Amniotic stem cell (primary cell): ENCODE results near the gene AGPS.
"Not testable (repeated sequence)": the region's sequence is repeated elsewhere in the genome, so short reads cannot be mapped to it uniquely, and the experiment has no call there.

Source experiments
- DNase-seq: peaks from one replicate; lab custom pipeline; 2025; lab: John Stamatoyannopoulos, UW

Gene AGPS

GRCh38 chr2:177530561-177530960 is 138.0 kb downstream of the AGPS start:
- DNase-seq, result no peak

- no peak for DNase-seq
These were observed 139.1 kb downstream of the AGPS start for GRCh38 chr2:177531706-177532105.

GRCh38 chr2:177532567-177532966 is 140.0 kb downstream of the AGPS start:
- no peak for DNase-seq

- no peak for DNase-seq
These were observed 140.7 kb downstream of the AGPS start for GRCh38 chr2:177533253-177533652.

GRCh38 chr2:177535000-177535399 is 142.4 kb downstream of the AGPS start:
- no peak for DNase-seq

- DNase-seq, result no peak
These were observed 143.5 kb downstream of the AGPS start for GRCh38 chr2:177535958-177536504.

- no peak for DNase-seq
These were observed 144.6 kb downstream of the AGPS start for GRCh38 chr2:177537213-177537612.

GRCh38 chr2:177537636-177538035 is 145.1 kb downstream of the AGPS start:
- DNase-seq, result no peak

- DNase-seq, result no peak
These were observed 145.8 kb downstream of the AGPS start for GRCh38 chr2:177538323-177538722.

- no peak for DNase-seq
These were observed 147.7 kb downstream of the AGPS start for GRCh38 chr2:177540283-177540682.

- DNase-seq, result no peak
These were observed 148.9 kb downstream of the AGPS start for GRCh38 chr2:177541258-177541991.

- DNase-seq, result no peak
These were observed 149.8 kb downstream of the AGPS start for GRCh38 chr2:177542396-177542795.

- DNase-seq, result peak; percentile 1
These were observed 150.6 kb downstream of the AGPS start for GRCh38 chr2:177543007-177543760.

- DNase-seq, result no peak
These were observed 152.6 kb downstream of the AGPS start for GRCh38 chr2:177545143-177545542.

GRCh38 chr2:177545981-177546585 is 153.5 kb downstream of the AGPS start:
- DNase-seq, result no peak

GRCh38 chr2:177547122-177547521 is 154.5 kb downstream of the AGPS start:
- DNase-seq, result no peak

- DNase-seq, result no peak
These were observed 155.2 kb downstream of the AGPS start for GRCh38 chr2:177547772-177548171.

GRCh38 chr2:177548636-177549035 is 156.1 kb downstream of the AGPS start:
- DNase-seq, result no peak

GRCh38 chr2:177549171-177549570 is 156.6 kb downstream of the AGPS start:
- DNase-seq, result no peak

- DNase-seq, result no peak
These were observed 158.0 kb downstream of the AGPS start for GRCh38 chr2:177550264-177551200.

- DNase-seq, result not testable (repeated sequence)
These were observed 158.8 kb downstream of the AGPS start for GRCh38 chr2:177551360-177551759.

- no peak for DNase-seq
These were observed 159.4 kb downstream of the AGPS start for GRCh38 chr2:177551989-177552421.
